Panc1 (cell line): ENCODE measurements around the gene STIL. TPM values are rescaled to one million over a fixed set of nuclear protein-coding genes. Genes with fewer than 3 reads are reported as not detected.

Experiments used
- ATAC-seq: fragments of 200-7000 bp; cut with Tn5 transposase; 2 replicates; pipeline ENCODE4 v1.9.1; 2020; ENCODE audit warnings: mild to moderate bottlenecking, moderate library complexity
- BruUV-seq: library from RNA; stranded (reverse); fragments of 400-500 nt; replicated peaks from 2 replicates; lab custom pipeline; 2021; lab: Mats Ljungman, UMichigan
- CTCF ChIA-PET: fragments of 300-600 bp; sonication (Branson Sonifier 250); formaldehyde crosslinking; loops from one replicate; lab custom pipeline; 2022; ENCODE audit warnings: antibody characterized with exemption; lab: Charles Lee
- POLR2A ChIA-PET: fragments of 300-600 bp; sonication (Branson Sonifier 250); formaldehyde crosslinking; loops from one replicate; lab custom pipeline; 2022; ENCODE audit warnings: antibody characterized with exemption; lab: Charles Lee
- DNase-seq: peaks from one replicate; pipeline ENCODE4 v3.0.0-alpha.2; 2010; ENCODE audit warnings: low read depth, low spot score
- H3K27ac ChIP-seq: 2 replicates; pipeline ENCODE4 v1.5.1; 2011; ENCODE audit warnings: mild to moderate bottlenecking, low read length, inconsistent platforms
- H3K27me3 ChIP-seq: fragments of 200-500 bp; sonication (Bioruptor generic); 2 replicates; pipeline ENCODE4 v1.6.0; 2014; ENCODE audit warnings: low read length, inconsistent platforms; ENCODE audit not compliant: control insufficient read depth, insufficient read depth
- H3K36me3 ChIP-seq: fragments of 200-500 bp; sonication (Bioruptor generic); 2 replicates; pipeline ENCODE4 v1.5.1; 2014; ENCODE audit warnings: inconsistent platforms, mild to moderate bottlenecking, low read length, moderate library complexity; ENCODE audit not compliant: control insufficient read depth, insufficient read depth
- H3K4me1 ChIP-seq: 2 replicates; pipeline ENCODE4 v1.5.1; 2011; ENCODE audit warnings: inconsistent platforms, mild to moderate bottlenecking, low read length, moderate library complexity; ENCODE audit not compliant: control insufficient read depth, insufficient read depth
- H3K4me3 ChIP-seq, 2 experiments: 2 replicates each; pipeline ENCODE4 v1.5.1; 2011 to 2012; ENCODE audit warnings: low read depth in 2 of 2, low read length in 2 of 2, mild to moderate bottlenecking in 2 of 2, inconsistent platforms in 1 of 2, moderate library complexity in 1 of 2
- H3K9me3 ChIP-seq: fragments of 200-500 bp; sonication (Bioruptor generic); 2 replicates; pipeline ENCODE4 v1.5.1; 2014; ENCODE audit warnings: low read depth, mild to moderate bottlenecking, inconsistent platforms, low read length, moderate library complexity; ENCODE audit not compliant: control insufficient read depth, insufficient read depth
- POLR2AphosphoS5 ChIP-seq: IDR thresholded peaks from 2 replicates; pipeline ENCODE4 v1.6.1; 2012; ENCODE audit warnings: mild to moderate bottlenecking, low read depth, low read length, moderate library complexity
- SIN3A ChIP-seq: IDR thresholded peaks from 2 replicates; pipeline ENCODE4 v1.6.1; 2012; ENCODE audit warnings: low read depth, mild to moderate bottlenecking, low read length, moderate library complexity, borderline replicate concordance; ENCODE audit not compliant: insufficient read depth
- TCF7L2 ChIP-seq: IDR thresholded peaks from 2 replicates; pipeline ENCODE4 v1.6.1; 2011; ENCODE audit warnings: mild to moderate bottlenecking, low read depth, low read length, inconsistent platforms
- in situ Hi-C: cut with HindIII; loops from 2 replicates; pipeline ENCODE4 v1.10.0; 2016; ENCODE audit warnings: low sequenced_read_pairs, low pct_unique_long_range_greater_than_20kb
- intact Hi-C: fragments of 100-400 bp; cut with micrococcal nuclease; formaldehyde crosslinking; loops from one replicate; pipeline ENCODE4 v1.10.0; 2022; ENCODE audit not compliant: unreplicated experiment
- total RNA-seq: library from RNA; stranded (reverse); gene quantifications from one replicate; pipeline ENCODE4 v1.2.1, GENCODE V29; 2021; ENCODE audit not compliant: unreplicated experiment
- TF ChIP-seq, protein P1 (sequence below): fragments of 450-650 bp; IDR thresholded peaks from 2 replicates; pipeline ENCODE4 v1.5.1; 2017; ENCODE audit warnings: mild to moderate bottlenecking
- TF ChIP-seq, protein P2 (sequence below), 2 experiments: IDR thresholded peaks; 2 replicates each; pipeline ENCODE4 v1.6.1; 2011 to 2012; ENCODE audit warnings: low read depth in 2 of 2, control low read depth in 1 of 2, low read length in 1 of 2, mild to moderate bottlenecking in 1 of 2, moderate library complexity in 1 of 2; ENCODE audit not compliant: insufficient read depth in 1 of 2

STIL gene
- total RNA-seq, 1 experiment from 2014 or later, result 31.6 TPM

DNA sequence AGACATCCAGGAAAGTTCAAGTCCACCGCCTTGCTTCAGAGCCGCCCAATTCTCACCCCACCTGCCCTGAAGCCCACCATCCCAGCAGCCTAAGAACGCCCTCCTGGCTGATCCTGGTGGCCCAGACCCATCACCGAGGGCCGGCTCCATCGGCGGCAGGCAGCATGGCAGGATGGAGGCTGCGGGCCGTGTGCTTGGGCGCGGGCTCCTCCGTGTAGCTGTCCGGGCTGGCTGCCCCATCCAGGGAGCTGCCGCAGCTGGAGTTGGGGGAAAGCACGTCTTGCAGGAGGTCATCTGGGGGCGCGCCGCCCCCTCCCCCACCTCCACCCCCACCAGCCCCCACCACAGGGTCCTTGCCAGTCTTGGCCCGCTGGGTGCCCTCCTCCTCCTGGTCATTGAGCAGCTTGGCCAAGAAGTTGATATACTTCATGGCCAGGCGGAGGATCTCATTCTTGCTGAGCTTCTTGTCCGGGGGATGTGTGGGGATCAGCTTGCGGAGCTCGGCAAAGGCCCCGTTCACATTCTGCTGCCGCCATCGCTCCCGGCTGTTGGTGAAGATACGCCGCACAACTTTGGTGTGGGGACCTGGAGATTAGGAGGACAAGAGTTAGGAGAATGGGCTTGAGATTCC, 94.2 kb downstream of the STIL start:
- Histone ChIP-seq H3K27me3 (peaks cover 4% of the 10 kb centered on the region; the same call in 1 of the 2 replicates), H3K36me3 (no peaks in the 10 kb centered on the region), H3K9me3 (no peaks in the 10 kb centered on the region), H3K4me1 (no peaks in the 10 kb centered on the region), H3K4me3 (no peak overlapping the region), H3K27ac (no peak overlapping the region)
- no peak for TF ChIP-seq SIN3A
- TF ChIP-seq, protein P1, sequence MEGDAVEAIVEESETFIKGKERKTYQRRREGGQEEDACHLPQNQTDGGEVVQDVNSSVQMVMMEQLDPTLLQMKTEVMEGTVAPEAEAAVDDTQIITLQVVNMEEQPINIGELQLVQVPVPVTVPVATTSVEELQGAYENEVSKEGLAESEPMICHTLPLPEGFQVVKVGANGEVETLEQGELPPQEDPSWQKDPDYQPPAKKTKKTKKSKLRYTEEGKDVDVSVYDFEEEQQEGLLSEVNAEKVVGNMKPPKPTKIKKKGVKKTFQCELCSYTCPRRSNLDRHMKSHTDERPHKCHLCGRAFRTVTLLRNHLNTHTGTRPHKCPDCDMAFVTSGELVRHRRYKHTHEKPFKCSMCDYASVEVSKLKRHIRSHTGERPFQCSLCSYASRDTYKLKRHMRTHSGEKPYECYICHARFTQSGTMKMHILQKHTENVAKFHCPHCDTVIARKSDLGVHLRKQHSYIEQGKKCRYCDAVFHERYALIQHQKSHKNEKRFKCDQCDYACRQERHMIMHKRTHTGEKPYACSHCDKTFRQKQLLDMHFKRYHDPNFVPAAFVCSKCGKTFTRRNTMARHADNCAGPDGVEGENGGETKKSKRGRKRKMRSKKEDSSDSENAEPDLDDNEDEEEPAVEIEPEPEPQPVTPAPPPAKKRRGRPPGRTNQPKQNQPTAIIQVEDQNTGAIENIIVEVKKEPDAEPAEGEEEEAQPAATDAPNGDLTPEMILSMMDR, result no peak
- no peak for DNase-seq
- in situ Hi-C loops, result no loop called here
- no TSS peak for BruUV-seq
- ChIA-PET POLR2A (no interaction called here), CTCF (no interaction called here)
- ATAC-seq, result no peak
- intact Hi-C loops, result no loop called here

DNA sequence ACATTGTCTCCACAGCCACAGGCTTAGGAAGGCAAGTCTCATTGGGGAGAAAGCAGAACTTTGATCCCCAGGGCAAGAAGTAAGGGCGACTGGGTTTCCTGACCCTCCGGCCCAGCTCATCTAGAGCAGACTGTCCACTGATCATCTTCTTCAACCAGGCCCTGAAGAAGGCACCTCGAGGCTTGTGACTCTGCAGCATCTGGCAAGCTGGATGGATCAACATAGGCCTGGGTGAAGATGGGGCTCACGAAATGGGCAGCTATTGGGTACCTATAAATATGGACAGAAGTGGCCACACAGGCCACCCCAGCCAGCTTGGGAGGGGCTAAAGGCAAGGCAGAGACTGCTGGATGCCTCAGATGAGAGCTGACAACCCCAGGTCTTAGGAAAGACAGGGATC, 94.9 kb downstream of the STIL start:
- Histone ChIP-seq H3K9me3 (no peaks in the 10 kb centered on the region), H3K27ac (no peak overlapping the region), H3K27me3 (peaks cover 4% of the 10 kb centered on the region; the same call in 1 of the 2 replicates), H3K4me1 (no peaks in the 10 kb centered on the region), H3K4me3 (no peak overlapping the region), H3K36me3 (no peaks in the 10 kb centered on the region)
- ATAC-seq, result no peak
- intact Hi-C loops (no loop called here), in situ Hi-C loops (no loop called here)
- ChIA-PET CTCF (no interaction called here), POLR2A (no interaction called here)
- DNase-seq, result no peak
- BruUV-seq, result no TSS peak
- TF ChIP-seq, protein P1, result no peak
- TF ChIP-seq TCF7L2, result no peak
- no peak for TF ChIP-seq SIN3A
- TF ChIP-seq, protein P2, sequence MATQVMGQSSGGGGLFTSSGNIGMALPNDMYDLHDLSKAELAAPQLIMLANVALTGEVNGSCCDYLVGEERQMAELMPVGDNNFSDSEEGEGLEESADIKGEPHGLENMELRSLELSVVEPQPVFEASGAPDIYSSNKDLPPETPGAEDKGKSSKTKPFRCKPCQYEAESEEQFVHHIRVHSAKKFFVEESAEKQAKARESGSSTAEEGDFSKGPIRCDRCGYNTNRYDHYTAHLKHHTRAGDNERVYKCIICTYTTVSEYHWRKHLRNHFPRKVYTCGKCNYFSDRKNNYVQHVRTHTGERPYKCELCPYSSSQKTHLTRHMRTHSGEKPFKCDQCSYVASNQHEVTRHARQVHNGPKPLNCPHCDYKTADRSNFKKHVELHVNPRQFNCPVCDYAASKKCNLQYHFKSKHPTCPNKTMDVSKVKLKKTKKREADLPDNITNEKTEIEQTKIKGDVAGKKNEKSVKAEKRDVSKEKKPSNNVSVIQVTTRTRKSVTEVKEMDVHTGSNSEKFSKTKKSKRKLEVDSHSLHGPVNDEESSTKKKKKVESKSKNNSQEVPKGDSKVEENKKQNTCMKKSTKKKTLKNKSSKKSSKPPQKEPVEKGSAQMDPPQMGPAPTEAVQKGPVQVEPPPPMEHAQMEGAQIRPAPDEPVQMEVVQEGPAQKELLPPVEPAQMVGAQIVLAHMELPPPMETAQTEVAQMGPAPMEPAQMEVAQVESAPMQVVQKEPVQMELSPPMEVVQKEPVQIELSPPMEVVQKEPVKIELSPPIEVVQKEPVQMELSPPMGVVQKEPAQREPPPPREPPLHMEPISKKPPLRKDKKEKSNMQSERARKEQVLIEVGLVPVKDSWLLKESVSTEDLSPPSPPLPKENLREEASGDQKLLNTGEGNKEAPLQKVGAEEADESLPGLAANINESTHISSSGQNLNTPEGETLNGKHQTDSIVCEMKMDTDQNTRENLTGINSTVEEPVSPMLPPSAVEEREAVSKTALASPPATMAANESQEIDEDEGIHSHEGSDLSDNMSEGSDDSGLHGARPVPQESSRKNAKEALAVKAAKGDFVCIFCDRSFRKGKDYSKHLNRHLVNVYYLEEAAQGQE (IDR thresholded peaks at IDR 0.05; ENCODE audit: insufficient read depth in 1 of 2, low read depth in 2 of 2, low read length in 1 of 2), result no peak
- no peak for TF ChIP-seq POLR2AphosphoS5
